GM19025 (cell line): ENCODE results near the gene MAP1LC3B2.

Source experiments
- ATAC-seq: cut with Tn5 transposase; IDR thresholded peaks from one replicate; pipeline ENCODE4 v1.9.1; 2021; ENCODE audit warnings: mild to moderate bottlenecking, low read depth, moderate library complexity; ENCODE audit not compliant: unreplicated experiment

Gene MAP1LC3B2

DNA sequence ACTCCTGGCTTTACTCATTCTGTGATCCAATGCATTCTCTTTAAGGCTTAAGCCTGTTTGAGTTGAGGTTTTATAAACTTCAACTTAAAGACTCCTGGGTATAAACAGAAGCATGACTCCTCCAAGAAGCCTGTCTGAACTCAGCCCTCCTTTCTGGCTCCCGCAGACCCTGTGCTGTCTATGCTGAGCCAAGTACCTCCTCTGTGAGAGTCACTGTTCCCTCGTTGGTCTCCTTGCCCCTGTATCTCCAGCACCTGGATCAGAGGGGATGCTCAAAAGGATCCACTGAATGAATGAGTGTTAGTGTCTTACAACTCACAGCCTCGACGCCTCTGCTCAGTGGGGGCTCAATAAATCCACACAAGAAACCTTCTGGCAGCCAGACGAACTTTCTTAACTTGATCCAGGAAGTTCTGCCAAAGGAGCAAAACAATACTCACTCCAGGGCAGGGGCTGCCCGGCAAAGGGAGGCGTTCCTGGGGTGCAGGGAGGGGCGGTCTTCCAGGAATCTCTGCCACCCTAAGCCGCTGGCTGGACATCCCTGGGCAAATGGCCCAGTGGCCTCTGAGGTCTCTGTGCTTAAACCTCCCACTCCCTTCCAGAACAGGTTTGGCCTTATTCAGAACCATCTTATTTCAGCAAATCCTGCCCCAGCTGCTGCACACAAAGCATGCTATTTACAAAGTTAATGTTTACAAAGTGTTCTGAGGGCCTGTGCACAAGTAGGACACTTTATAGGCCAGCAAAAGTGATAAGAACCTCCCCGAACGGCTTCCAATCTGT, 32.9 kb downstream of the MAP1LC3B2 start:
- no peak for ATAC-seq

DNA sequence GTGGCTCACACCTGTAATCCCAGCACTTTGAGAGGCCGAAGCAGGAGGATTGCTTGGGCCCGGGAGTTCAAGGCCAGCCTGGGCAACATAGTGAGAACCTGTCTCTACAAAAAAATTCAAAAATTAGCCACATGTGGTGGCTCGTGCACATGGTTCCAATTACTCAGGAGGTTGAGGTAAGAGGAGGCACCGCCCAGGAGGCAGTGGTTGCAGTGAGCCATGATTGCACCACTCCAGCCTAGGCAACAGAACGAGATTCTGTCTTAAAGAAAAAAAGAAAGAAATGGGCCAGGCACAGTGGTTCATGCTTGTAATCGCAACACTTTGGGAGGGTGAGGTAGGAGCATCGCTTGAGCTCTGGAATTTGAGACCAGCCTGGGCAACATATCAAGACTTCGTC, 33.5 kb downstream of the MAP1LC3B2 start:
- no peak for ATAC-seq

DNA sequence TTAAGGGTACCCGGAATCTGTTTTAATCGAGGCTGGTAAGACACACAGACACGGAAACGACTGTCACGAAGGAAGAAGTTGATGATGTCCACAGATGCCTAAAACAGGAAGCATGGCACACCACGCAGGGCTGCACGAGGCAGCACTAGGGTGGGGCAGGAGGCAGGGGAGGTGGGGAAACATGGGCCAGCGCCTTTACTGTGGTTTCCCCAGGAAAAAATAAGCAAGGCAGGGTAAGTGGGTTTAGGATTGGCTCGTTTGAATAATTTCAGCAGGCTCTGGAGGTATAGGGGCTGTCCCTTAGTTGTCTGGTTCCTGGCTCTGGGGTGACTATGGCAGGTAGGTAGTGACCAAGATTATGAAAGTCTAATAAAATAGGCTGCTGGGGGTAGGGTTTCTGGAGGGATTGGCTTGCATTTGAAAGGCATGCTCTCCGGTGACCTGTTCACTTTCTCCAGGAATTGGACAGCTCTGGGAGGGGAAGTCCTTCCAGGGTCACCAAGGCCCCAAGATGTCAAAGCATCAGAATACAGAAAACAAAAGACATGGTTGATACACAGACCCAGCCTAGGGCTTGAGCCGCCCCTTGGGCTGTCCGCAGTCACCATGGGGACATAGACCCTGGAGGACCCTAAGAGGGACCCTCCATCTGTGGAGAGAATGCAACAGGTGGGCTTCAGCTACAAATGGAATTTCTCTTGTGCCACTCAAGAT, 35.3 kb downstream of the MAP1LC3B2 start:
- no peak for ATAC-seq

DNA sequence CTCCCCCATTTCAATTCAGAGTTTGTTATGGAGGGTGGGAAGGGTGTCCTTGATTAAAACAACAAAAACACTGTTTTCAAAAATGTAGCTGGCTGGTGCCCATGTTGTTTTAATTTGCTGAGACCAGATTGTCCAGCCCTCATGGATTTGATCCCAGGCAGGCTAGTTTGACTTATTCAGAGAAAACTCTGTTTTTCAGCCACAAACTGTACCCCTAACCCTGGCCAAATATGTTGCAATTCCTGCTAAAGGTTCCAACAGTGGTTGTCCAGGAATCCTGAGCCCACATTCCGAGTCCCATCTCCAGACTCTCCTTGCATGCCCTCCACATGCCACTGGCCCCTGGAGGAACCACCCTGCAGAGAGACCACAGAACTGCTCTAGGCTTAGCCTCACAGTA, 36.0 kb downstream of the MAP1LC3B2 start:
- no peak for ATAC-seq

DNA sequence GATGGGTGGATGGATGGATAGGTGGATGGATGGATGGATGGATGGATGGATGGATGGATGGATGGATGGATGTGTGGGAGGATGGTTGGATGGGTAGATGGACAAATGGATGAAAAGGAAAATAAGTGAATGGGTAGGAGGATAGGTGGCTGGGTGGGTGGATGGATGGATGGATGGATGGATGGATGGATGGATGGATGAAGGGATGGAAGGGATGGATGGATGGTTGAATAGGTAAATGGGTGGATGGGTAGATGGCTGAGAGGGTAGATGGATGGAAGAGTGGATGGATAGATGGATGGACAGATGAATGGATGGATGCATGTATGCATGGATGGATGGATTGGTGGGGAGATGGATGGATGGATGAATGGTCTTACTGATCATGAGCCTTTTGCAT, 36.5 kb downstream of the MAP1LC3B2 start:
- ATAC-seq = no peak

DNA sequence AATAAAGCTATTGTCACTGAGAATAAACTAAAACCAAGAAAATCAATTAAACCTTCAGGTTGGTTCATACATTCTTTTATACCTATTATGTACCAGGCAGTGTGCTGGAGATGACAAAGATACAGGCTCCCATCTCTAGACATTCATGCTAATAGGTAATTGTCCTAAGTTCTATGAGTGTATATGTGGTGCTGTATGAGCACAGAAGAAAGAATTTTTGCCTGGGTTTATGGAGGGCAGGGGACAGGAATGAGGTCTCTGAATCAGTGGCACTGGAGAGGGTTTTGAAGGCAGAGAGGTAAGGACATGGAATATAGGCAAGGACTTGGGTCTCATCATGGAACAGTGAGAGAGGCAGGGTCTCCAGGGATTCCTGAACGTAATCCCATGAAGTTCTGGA, 38.7 kb downstream of the MAP1LC3B2 start:
- ATAC-seq = no peak

DNA sequence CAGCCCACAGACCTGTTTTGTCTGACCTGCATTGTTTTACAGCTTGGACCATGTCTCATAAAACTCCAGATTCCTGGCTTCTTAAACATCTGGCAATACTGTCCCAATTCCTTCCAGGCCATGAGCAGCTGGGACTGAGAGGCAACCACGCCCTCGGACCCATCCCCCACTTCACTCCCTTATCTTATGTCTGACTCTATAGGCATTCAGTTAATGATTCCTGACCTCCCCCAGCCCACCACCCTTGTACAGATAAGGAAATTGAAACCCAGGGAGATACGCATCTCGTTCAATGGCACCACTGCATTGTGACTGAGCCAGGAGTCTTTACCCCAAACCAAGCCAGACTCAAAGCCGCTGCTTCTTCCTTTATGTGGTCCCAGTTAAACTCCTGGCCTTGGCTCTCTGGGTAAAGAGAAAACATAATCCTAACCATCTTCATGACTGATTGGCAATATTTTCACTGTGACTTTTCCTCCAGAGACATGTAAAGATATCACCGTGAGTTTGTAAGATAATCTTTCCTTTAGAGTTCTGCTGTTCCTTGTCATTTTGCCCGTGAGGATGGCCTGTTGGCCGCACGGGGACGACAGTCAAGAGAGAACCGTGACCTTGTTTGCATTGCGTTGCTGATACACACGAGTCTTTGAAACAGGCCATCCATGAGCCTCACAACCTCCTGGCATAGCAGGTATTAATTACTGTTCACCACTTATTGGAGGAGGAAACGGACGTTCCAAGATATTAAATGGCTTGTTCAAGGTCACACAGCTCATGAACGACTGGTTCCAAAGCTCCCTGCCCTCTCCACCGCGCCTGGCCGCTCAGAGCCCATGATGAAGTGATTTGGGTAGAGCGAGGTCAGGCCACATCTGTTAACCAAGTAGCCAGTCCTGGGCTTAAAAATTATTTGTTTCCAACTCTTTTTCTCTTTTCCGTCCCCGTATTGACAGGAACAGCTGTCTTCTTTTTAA, 39.4 kb downstream of the MAP1LC3B2 start:
- no peak for ATAC-seq

DNA sequence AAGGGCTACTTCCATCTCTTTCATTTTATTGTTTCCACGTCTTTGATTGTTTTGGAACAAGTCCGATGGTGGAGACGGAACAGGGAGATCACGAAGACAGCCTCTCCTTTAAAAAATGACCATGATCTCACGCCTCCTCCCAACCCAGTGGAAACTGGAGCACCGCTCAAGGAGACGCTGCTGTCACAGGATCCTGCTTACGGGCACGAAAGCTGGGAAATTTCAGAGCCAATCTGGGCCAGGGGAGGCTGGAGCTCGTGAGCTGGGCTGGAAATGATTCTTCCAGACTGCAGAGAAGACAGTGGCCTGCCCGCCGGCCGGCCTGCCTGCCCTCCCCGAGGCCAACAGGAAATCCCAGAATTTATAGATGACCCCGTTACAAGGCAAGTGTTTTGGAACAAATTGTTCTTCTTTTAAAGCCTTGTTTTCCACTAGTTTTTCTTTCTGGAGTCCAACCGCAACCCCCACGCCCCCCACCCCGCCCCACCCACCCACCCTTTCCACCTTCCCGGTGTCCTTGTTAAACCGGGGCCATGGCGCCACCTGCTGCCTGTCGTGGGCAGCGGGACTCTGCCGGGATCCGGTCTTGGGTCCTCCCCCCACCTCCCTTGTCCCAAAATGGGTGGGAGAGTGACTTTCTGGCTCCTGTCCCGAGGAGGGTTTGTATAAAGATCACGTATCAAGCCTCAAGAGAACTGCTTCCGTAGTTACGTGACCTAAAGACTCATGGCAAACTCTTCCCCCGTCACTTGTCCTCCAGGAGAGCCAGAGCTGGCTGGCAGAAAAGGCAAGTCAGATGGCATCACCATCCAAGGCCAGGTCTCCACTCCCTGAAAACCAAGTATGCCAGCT, 40.3 kb downstream of the MAP1LC3B2 start:
- ATAC-seq = no peak

DNA sequence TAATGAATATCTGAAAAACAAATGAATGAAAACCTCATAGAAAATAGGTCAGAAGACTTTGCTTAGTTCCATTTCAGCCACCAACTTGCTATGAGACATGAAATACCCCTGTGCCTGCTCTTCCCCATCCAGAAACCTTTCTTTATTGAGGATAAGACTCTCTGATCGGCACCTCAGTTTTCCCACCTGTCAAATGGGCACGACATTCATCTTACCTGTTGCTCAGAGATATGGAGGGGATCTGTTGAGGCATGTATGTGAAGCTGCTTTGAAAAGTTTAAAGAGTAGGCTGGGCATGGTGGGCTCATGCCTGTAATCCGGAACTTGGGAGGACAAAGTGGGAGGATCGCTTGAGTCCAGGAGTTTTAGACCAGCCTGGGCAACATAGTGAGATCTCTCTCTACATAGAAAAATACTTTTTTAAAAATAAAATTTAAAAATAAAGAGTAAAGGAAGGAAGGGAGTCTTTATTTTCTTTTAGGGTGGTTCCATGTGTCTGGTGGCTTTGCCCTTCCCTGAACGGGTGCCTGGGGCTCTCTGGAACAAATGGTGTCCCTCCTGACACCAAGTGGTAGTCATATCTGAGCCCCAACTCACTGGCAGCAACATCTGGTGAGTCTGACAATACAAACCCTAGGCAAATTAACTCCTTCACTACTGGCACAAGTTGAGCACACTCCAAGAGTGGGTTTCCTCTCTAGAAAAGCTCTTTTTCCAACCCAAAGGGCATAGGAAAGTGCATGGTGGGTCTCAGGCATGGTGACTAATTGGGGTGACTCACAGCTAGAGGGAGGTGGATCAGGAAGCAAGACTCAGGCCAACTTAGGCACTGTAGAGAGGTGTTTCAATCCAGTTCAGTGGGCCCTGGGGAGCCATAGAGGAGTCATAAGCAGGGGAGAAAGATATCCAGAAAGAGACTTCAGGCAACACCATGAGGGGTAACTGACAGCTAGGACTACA, 42.1 kb downstream of the MAP1LC3B2 start:
- no peak for ATAC-seq

DNA sequence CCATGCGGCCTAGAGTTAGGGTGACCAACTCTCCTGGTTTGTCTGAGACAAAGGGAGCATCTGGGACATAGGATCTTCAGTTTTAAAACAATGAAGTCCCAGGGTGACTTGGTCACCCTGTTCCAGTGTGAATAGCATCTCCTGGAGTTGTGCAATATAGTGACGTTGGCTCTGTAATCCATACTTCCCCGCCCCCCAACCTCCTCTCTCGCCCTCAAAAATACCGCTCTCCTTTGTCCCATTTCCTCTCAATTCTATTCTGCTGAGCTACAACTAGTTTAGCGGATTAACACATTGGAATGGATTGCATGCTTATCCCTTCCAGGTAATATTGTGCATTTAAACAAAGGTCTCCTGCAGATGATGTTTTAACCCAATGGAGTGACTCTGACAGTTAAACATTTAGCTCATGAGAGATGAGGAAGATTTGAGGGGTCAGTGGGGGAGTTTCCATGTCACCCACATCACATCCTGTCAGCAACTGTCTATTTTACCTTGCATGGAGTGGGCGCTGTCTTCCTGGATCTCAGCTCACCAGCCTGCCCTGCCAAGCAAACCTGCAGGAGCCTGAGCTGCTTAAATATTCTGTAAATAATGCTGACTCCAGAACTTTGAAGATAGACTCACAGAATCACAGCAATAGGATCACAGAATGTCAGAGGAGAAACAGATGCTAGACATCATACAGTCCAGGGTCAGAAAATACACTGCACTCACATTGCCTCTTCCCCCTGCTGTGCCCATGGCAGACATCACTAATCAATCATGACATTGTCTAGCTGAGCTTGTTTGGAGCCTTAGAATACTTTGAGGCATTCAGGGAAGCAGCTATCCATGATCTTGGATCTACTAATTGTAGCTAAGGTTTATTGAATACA, 43.0 kb downstream of the MAP1LC3B2 start:
- no peak for ATAC-seq

DNA sequence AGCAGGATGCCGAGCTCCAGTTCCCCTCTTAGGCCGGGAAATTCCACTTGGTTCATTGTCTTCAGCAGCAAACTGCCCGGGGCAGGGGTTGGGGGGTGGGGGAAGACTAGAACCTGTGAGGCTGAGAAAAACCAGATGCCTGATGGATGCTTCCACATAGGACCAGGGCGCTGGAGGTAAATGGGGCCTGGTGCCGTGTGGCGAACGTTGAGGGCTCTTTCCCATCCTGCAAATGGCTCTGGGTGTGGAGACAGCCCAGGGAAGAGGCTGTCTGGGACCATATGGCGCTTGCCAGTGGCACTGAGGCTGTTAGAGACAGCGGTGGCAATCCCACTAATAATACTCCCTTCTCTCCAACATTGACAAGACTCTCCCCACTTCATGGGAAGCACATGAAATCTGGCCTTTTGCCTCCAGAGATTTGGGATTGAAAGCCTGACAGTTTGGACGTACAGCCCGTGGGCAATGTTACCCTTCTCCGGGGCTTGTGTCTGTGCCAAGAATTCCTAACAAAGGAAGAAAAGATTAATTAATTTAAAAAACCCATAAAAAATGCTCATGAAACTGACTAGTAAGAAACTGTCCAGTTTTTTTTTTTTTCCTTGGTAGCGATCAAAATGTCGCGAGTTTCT, 44.5 kb downstream of the MAP1LC3B2 start:
- ATAC-seq = no peak

DNA sequence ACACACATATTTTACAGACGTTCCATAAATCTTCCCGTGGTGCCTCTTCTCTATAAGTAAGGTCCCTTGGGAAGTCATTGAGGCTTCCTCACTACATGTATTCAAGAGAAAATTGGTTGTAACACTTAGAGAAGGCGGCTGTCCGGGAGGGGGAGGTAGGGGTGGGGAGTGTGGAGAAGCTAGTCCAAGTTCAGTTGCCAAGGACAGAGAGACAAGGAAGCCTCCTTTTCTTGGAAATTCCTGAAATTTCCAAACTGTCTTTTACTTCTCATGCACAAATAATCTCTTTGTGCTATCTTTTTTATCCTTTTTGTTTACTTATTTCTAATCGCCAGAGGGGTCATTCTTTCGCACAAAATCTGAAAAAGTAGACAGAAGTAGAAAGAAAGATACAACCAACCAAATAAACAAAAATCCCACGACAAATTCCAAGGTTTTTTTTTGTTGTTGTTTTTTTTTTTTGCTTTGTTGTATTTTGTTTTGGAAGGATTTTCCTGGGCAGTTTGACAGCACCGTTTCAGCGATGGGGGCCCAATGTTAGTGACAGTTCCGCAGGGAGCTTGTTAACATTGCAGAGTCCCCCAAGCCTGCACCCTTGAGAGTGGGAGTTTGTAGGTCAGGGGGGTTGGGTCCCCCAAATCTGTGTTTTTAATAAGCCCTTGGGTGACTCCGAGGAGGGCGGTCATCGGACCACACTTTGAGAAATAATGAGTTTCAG, 45.2 kb downstream of the MAP1LC3B2 start:
- ATAC-seq = no peak

DNA sequence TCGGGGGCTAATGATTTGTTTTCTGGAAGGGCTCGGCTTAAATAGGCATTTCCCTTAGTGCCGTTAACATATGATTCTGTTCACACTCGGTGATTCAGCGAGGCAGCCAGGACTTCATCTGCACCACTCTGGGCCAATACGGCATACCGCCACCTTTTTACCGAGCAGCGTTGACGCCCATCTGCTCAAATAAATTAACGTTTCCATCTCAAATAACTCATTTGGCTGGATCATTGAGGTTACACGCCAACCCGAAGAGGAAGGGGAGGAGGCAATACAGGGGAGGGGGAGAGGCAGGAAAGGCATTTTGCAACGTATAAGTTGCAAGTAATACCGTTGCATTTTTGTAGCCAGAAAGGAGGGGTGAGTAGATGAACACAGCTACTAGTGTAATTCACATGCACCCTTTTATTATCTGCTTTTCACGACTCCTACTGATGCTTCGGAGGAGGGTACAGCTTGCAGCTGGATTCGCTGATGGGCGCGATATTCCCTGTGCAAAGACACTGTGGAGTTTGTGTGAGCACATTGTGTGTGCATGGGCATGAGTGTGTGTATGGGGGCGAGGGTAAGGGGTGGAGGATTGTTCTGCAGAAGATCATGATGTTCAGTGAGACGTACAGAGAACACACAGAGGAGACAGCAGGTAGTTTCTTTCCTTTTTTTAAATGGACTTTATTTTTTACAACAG, 45.9 kb downstream of the MAP1LC3B2 start:
- no peak for ATAC-seq

DNA sequence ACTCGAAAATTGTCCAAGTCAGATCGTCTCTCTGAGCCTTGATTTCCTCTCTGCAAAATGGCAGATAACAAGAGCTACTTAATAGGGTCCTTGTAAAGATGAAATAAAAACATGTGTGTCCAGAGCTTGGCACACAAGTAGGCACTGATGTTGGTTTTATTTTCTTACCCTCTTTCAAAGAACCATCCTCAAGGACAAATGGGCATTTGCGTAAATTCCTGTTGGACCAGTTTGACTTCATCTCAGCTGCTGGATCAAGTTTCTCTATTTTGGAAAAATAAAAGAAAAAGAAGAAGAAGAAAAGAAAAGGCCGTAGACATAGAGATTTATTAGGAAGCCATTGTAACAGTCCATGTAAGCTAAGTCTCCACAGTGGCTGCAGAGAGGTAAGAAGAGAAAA, 47.2 kb downstream of the MAP1LC3B2 start:
- ATAC-seq = no peak

DNA sequence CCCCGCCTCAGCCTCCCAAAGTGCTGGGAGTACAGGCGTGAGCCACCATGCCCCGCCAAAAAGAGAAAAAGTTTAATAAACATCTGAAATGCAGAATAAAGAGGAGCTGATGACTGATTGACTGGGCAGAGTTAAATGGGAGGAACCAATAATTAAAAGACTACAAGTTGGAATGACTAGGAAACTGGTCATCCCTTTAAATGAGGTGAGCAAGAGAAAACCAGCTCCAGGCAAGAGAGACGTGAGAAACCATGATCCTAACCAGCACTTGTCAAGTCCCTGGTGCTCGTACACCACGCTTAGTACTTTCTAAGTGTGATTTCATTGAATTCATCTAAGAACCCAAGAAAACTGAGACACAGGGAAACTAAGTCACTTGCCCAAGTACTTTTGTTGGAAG, 47.9 kb downstream of the MAP1LC3B2 start:
- no peak for ATAC-seq
